HCT116 (cell line): ENCODE data around the gene SCYL2. TPM values are rescaled to one million over a fixed set of nuclear protein-coding genes. Genes with fewer than 3 reads are reported as not detected.

Experiments
- ATAC-seq: fragments of 200-7000 bp; cut with Tn5 transposase; 2 replicates; pipeline ENCODE4 v1.9.1; 2020; ENCODE audit warnings: mild to moderate bottlenecking, moderate library complexity
- BruUV-seq: library from RNA; stranded (reverse); fragments of 400-500 nt; replicated peaks from 2 replicates; lab custom pipeline; 2021; lab: Mats Ljungman, UMichigan
- CTCF ChIA-PET: fragments of 300-600 bp; sonication (Branson Sonifier 250); formaldehyde crosslinking; loops from one replicate; lab custom pipeline; 2021; ENCODE audit warnings: antibody characterized with exemption; lab: Charles Lee
- POLR2A ChIA-PET: fragments of 300-600, 350-600 bp; sonication (Branson Sonifier 250); formaldehyde crosslinking; loops from one replicate; lab custom pipeline; 2021; ENCODE audit warnings: antibody characterized with exemption; lab: Charles Lee
- RAD21 ChIA-PET, 2 experiments: fragments of 300-600 bp; sonication (Branson Sonifier 250); formaldehyde crosslinking; loops; one replicate each; lab custom pipeline; 2023; ENCODE audit warnings: low total read pairs in 2 of 2; ENCODE audit not compliant: uncharacterized antibody in 2 of 2, unreplicated experiment in 2 of 2, low non-redundant PET in 1 of 2; lab: Charles Lee
- DNase-seq: peaks from one replicate; pipeline ENCODE4 v3.0.0-alpha.2; 2010; ENCODE audit warnings: low read depth, low spot score
- H2AFZ ChIP-seq: fragments of 200-600 bp; shearing (Covaris generic), sonication (generic); 2 replicates; pipeline ENCODE4 v1.6.1; 2017; ENCODE audit warnings: low read depth, mixed run types, mixed read lengths, antibody characterized with exemption, low read length; ENCODE audit not compliant: poor library complexity, severe bottlenecking
- H3K27ac ChIP-seq: 2 replicates; pipeline ENCODE4 v1.5.1; 2012; ENCODE audit warnings: low read depth, low read length
- H3K27me3 ChIP-seq: fragments of 200-600 bp; sonication (generic); 2 replicates; pipeline ENCODE4 v1.6.1; 2016; ENCODE audit warnings: mixed run types, low read length, mixed read lengths; ENCODE audit not compliant: insufficient read depth
- H3K36me3 ChIP-seq, 2 experiments: fragments of 200-500 bp in 1 of 2; fragments of 200-600 bp in 1 of 2; sonication (Bioruptor generic) in 1 of 2; sonication (generic) in 1 of 2; 2 replicates each; pipeline versions ENCODE4 v1.5.1 to v1.6.1; 2014 to 2016; ENCODE audit warnings: low read length in 2 of 2, inconsistent platforms in 1 of 2, mixed read lengths in 1 of 2, mixed run types in 1 of 2; ENCODE audit not compliant: insufficient read depth in 2 of 2, control insufficient read depth in 1 of 2
- H3K4me1 ChIP-seq, 2 experiments: fragments of 200-600 bp in 1 of 2; sonication (generic) in 1 of 2; 2 replicates each; pipeline versions ENCODE4 v1.5.1 to v1.6.1; 2012 to 2017; ENCODE audit warnings: low read length in 2 of 2, inconsistent platforms in 1 of 2, mild to moderate bottlenecking in 1 of 2, mixed read lengths in 1 of 2, mixed run types in 1 of 2, moderate library complexity in 1 of 2; ENCODE audit not compliant: insufficient read depth in 2 of 2, control insufficient read depth in 1 of 2
- H3K4me2 ChIP-seq: fragments of 200-600 bp; sonication (generic); 2 replicates; pipeline ENCODE4 v1.6.1; 2017; ENCODE audit warnings: mixed run types, low read length, mixed read lengths
- H3K4me3 ChIP-seq, 2 experiments: fragments of 200-600 bp in 1 of 2; sonication (generic) in 1 of 2; replicated peaks in 1 of 2; 2 replicates each; pipeline ENCODE4 v1.5.1; 2011 to 2016; ENCODE audit warnings: low read length in 2 of 2, control low read depth in 1 of 2, low read depth in 1 of 2, mild to moderate bottlenecking in 1 of 2, mixed read lengths in 1 of 2, mixed run types in 1 of 2
- H3K79me2 ChIP-seq: fragments of 200-600 bp; sonication (generic); 2 replicates; pipeline ENCODE4 v1.6.1; 2017; ENCODE audit warnings: mild to moderate bottlenecking, mixed run types, low read length, moderate library complexity, mixed read lengths; ENCODE audit not compliant: insufficient read depth
- H3K9ac ChIP-seq: fragments of 200-600 bp; sonication (generic); 2 replicates; pipeline ENCODE4 v1.6.1; 2016; ENCODE audit warnings: low read length, mixed read lengths
- H3K9me2 ChIP-seq: fragments of 200-600 bp; sonication (generic), shearing (Covaris generic); 2 replicates; pipeline ENCODE4 v1.6.1; 2017; ENCODE audit warnings: mixed run types, mild to moderate bottlenecking, moderate library complexity; ENCODE audit not compliant: insufficient read depth
- H3K9me3 ChIP-seq, 2 experiments: fragments of 200-500 bp in 1 of 2; fragments of 200-600 bp in 1 of 2; sonication (Bioruptor generic) in 1 of 2; sonication (generic) in 1 of 2; 2 replicates each; pipeline ENCODE4 v1.6.1; 2014 to 2017; ENCODE audit warnings: low read length in 2 of 2, mixed read lengths in 2 of 2, inconsistent platforms in 1 of 2, low read depth in 1 of 2, mild to moderate bottlenecking in 1 of 2, mixed run types in 1 of 2, moderate library complexity in 1 of 2; ENCODE audit not compliant: control insufficient read depth in 1 of 2, insufficient read depth in 1 of 2
- H4K20me1 ChIP-seq: fragments of 200-600 bp; sonication (generic), shearing (Covaris generic); 2 replicates; pipeline ENCODE4 v1.6.1; 2017; ENCODE audit warnings: mixed run types, mild to moderate bottlenecking, moderate library complexity; ENCODE audit not compliant: insufficient read depth
- ATF3 ChIP-seq: IDR thresholded peaks from 2 replicates; pipeline ENCODE4 v1.6.1; 2012
- CEBPB ChIP-seq: IDR thresholded peaks from 2 replicates; pipeline ENCODE4 v1.6.1; 2012; ENCODE audit warnings: low read depth
- EGR1 ChIP-seq: IDR thresholded peaks from 2 replicates; pipeline ENCODE4 v1.6.1; 2012; ENCODE audit warnings: low read depth
- ELF1 ChIP-seq: IDR thresholded peaks from 2 replicates; pipeline ENCODE4 v1.6.1; 2012; ENCODE audit warnings: low read depth, borderline replicate concordance
- EZH2 ChIP-seq: fragments of 200-600 bp; sonication (generic); IDR thresholded peaks from 2 replicates; pipeline ENCODE4 v1.6.1; 2017; ENCODE audit warnings: antibody characterized with exemption, mixed run types
- EZH2phosphoT487 ChIP-seq: fragments of 200-600 bp; IDR thresholded peaks from 2 replicates; pipeline ENCODE4 v1.6.1; 2018; ENCODE audit warnings: antibody characterized with exemption, borderline replicate concordance
- FOSL1 ChIP-seq: IDR thresholded peaks from 2 replicates; pipeline ENCODE4 v1.6.1; 2012; ENCODE audit warnings: low read depth
- JUND ChIP-seq: IDR thresholded peaks from 2 replicates; pipeline ENCODE4 v1.6.1; 2012
- MAX ChIP-seq: IDR thresholded peaks from 2 replicates; pipeline ENCODE4 v1.6.1; 2012
- POLR2A ChIP-seq: IDR thresholded peaks from 2 replicates; pipeline ENCODE4 v1.7.0; 2011; ENCODE audit warnings: borderline replicate concordance; ENCODE audit not compliant: insufficient read depth, insufficient read length; ENCODE audit errors: extremely low read depth
- SIN3A ChIP-seq: IDR thresholded peaks from 2 replicates; pipeline ENCODE4 v1.6.1; 2012; ENCODE audit warnings: low read depth
- SP1 ChIP-seq: IDR thresholded peaks from 2 replicates; pipeline ENCODE4 v1.6.1; 2012; ENCODE audit warnings: low read depth
- YY1 ChIP-seq: IDR thresholded peaks from 2 replicates; pipeline ENCODE4 v1.6.1; 2011; ENCODE audit warnings: low read length, low read depth, moderate library complexity, mild to moderate bottlenecking; ENCODE audit not compliant: insufficient replicate concordance; ENCODE audit errors: extremely low read depth
- ZNF274 ChIP-seq: fragments of 200-500 bp; sonication (Bioruptor generic); IDR thresholded peaks from 2 replicates; pipeline ENCODE4 v1.6.1; 2014; ENCODE audit warnings: mild to moderate bottlenecking, low read depth, low read length, inconsistent platforms
- intact Hi-C: fragments of 100-400 bp; cut with micrococcal nuclease; formaldehyde crosslinking; loops from 2 replicates; pipeline ENCODE4 v1.10.0; 2022
- total RNA-seq: library from RNA; stranded (reverse); gene quantifications from one replicate; pipeline ENCODE4 v1.2.1, GENCODE V29; 2021; ENCODE audit not compliant: unreplicated experiment

SCYL2 gene
- total RNA-seq, 1 experiment from 2014 or later = 31.7 TPM

- Histone ChIP-seq H3K27me3 (0 out of 2 replicates have a peak, but pooled peaks cover 5% of the 10 kb centered on the region), H3K27ac (no peak overlapping the region), H3K36me3 (no peaks in the 10 kb centered on the region), H3K4me2 (no peak overlapping the region), H3K9ac (no peak overlapping the region), H4K20me1 (no peaks in the 10 kb centered on the region), H3K9me2 (no peaks in the 10 kb centered on the region), H3K9me3 (no peaks in the 10 kb centered on the region), H2AFZ (no peak overlapping the region), H3K4me3 (no peak overlapping the region), H3K79me2 (no peaks in the 10 kb centered on the region), H3K4me1 (no peaks in the 10 kb centered on the region)
- ChIA-PET CTCF (interaction anchor here (3.8 kb wide), 1 partner anchor 20 kb away, joined by 11 read pairs; no protein-coding TSS in a partner anchor), POLR2A (no interaction called here), RAD21 (no interaction called here)
- intact Hi-C loops = no loop called here
- no TSS peak for BruUV-seq
- DNase-seq (no peak), ATAC-seq (no peak)
- TF ChIP-seq EGR1 (no peak), POLR2A (no peak), EZH2 (no peak), YY1 (no peak), MAX (no peak)
Measured at GRCh38 chr12:100384559-100384935, 117.6 kb downstream of the SCYL2 start.

- Histone ChIP-seq H3K4me1 (no peaks in the 10 kb centered on the region), H3K9me2 (no peaks in the 10 kb centered on the region), H3K9ac (no peak overlapping the region), H3K4me3 (no peak overlapping the region), H3K27me3 (no peaks in the 10 kb centered on the region), H3K9me3 (no peaks in the 10 kb centered on the region), H3K36me3 (no peaks in the 10 kb centered on the region), H3K79me2 (no peaks in the 10 kb centered on the region), H3K27ac (no peak overlapping the region), H2AFZ (no peak overlapping the region), H4K20me1 (no peaks in the 10 kb centered on the region), H3K4me2 (no peak overlapping the region)
- TF ChIP-seq JUND (no peak), MAX (no peak), CEBPB (no peak), FOSL1 (no peak), SIN3A (no peak), EGR1 (no peak), YY1 (no peak), ZNF274 (no peak), ELF1 (no peak), ATF3 (no peak), POLR2A (no peak), SP1 (no peak), EZH2phosphoT487 (no peak)
- ATAC-seq (no peak), DNase-seq (no peak)
- intact Hi-C loops = no loop called here
- POLR2A ChIA-PET = no interaction called here
- CTCF ChIA-PET = interaction anchor here (2.3 kb wide), 1 partner anchor 16 kb away, joined by 13 read pairs; no protein-coding TSS in a partner anchor
- RAD21 ChIA-PET = no interaction called here
- no TSS peak for BruUV-seq
Measured at GRCh38 chr12:100388382-100388781, 121.4 kb downstream of the SCYL2 start.
